ENCODE measurements around the gene SETBP1.

The SETBP1 gene

GRCh38 chr18:44731530-44732237 lies 51.0 kb downstream of the SETBP1 start:
- DNase-seq (ENCODE audit: low spot score) = no peak

GRCh38 chr18:44732238-44732563 lies 51.5 kb downstream of the SETBP1 start:
- no peak for DNase-seq (ENCODE audit: low spot score)

- DNase-seq (ENCODE audit: low spot score) = no peak
Measured at GRCh38 chr18:44732599-44732998, 51.9 kb downstream of the SETBP1 start.

- peak; percentile 64 for DNase-seq (ENCODE audit: low spot score)
Measured at GRCh38 chr18:44733069-44733753, 52.5 kb downstream of the SETBP1 start.

DNA sequence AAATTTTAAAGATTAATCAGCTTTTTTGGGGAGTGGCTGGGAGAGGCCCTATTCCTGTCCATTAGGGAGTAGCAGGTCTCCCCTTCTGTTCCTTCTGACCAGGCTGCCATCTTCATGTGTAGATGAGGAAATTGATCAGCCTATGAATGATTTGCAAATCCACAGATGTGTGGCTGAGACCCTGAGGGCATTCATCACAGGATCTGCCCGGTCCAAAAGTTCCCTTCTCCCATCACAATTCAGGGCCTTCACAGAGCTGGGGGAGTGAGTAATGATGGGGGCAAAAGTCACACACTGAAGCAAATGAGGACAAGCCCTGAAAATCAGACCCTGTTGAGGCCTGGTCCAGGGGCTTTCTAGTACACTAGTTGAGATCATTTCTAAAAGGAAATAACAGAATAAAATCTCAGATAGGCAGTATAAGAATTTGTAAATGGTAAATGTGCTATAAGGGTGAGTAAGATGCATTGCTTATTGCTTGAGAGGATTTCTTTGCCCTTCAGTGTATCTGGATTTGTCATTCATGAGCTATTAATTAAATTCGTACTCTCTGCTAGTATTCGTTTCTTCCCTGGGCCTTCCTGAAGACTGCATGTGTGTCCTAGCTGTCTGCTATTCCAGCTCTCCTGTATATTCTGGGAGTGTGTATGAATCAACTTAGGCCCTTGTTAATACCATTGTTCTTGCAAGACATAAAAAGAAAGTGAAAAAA lies 53.2 kb downstream of the SETBP1 start:
- no peak for DNase-seq (ENCODE audit: low spot score)

DNA sequence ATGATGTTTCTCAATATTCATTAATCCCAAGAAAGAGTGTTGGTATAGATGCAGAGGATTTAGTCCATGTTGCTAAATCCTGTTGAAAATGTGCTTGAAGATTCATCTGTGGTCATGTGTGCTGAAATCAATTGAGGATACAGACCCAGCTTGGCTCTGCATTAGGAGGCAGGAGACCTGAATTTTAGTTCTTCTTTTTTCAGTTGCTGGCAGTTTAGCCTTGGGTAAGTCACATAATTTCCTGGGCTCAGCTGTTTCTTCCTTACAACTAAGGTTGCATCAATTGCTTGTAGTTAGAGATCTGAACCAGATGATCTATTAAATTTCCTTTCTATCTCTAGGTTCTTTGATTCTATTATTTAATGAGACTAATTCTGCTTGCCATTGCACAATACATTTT lies 54.4 kb downstream of the SETBP1 start:
- no peak for DNase-seq (ENCODE audit: low spot score)

DNA sequence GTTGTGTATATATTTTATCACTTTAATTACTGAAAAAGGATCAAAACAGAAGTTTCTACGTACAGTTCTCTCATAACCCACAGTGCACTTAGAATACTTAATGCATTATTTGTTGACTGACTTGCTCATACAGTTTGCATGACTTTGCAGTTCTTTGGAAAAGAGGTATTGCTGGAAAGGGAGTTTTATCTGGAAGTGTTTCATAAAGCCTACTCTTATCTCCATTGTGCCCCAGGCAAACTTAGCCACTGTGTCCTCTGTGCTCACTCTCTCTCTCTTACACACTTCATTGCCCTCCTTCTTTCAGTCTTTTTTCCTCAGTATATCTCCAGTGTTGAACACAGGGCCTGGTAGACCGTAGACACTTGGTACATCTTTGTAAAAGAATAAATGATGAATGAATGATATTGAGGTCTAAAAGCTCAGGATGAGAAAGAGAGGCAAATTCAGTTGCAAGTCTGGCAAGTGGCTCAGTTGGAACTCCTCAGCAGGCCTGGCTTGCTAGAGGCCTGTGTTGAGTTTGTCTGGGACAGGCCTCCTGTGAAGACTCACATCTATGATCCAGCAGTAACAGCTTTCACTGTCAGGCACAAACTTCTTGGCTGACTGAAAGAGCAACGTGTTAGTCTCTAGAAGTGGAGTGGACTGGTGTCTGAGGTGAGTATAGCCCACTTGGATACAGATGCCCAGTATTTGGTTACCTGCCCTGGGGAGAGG lies 56.1 kb downstream of the SETBP1 start:
- no peak for DNase-seq (ENCODE audit: low spot score)

GRCh38 chr18:44737623-44738022 lies 56.9 kb downstream of the SETBP1 start:
- no peak for DNase-seq (ENCODE audit: low spot score)

DNA sequence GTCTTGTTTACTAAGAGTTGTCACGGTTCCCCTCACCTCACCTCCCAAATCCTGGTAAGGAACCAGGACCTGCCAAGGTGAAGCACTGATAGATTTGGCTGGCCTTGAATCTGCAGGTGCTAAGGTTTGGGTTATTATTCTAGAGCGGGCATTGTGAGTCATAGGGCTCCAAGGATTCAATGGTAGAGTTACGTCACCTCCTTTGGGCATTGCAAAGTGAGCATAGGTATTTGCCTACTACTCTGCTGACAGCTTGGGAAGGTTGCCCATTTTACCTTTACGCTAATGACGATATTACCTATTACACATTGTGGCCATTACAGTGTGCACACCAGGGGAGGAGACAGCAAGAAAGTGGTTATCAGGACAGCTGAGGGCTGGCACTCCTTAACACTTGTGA lies 59.3 kb downstream of the SETBP1 start:
- no peak for DNase-seq (ENCODE audit: low spot score)

DNA sequence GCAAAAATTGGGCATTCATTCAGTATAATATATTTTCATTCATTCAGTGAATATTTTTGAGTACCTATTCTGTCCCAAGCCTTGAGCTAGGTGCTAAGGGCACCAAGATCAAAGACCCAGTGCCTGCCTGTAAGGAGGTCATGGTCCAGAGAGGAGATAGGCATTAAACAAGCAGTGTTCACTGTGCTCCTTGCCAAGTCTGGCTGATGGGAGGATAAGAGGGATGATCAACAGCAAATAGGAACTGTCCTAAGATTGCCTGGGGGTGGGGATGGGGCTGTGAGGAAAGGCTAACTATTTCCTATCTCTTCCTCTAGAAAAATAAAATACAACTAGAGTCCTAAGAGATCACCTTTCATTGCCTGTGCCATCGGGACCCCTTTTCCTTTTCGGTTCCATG lies 60.4 kb downstream of the SETBP1 start:
- no peak for DNase-seq (ENCODE audit: low spot score)

- no peak for DNase-seq (ENCODE audit: low spot score)
Measured at GRCh38 chr18:44741511-44741910, 60.8 kb downstream of the SETBP1 start.

DNA sequence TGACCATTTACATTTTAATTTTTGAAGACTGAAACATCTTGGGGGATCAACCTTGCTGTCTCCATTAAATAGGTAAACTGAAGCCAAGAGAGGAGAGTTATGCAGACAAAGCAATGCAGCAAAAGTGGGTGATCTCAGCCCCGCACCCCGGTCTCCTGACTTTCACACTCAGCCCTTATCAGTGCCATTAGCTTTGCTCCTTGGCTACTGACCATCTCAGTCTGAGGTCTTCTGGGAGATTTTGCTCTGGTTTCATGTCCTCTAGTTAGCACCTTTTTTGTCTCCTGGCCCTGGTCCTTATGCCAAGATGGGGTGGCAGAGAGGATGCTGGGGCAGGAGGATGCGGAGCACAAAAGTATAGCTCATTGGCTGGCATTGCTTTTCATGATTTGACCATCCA lies 61.4 kb downstream of the SETBP1 start:
- DNase-seq (ENCODE audit: low spot score) = no peak

DNA sequence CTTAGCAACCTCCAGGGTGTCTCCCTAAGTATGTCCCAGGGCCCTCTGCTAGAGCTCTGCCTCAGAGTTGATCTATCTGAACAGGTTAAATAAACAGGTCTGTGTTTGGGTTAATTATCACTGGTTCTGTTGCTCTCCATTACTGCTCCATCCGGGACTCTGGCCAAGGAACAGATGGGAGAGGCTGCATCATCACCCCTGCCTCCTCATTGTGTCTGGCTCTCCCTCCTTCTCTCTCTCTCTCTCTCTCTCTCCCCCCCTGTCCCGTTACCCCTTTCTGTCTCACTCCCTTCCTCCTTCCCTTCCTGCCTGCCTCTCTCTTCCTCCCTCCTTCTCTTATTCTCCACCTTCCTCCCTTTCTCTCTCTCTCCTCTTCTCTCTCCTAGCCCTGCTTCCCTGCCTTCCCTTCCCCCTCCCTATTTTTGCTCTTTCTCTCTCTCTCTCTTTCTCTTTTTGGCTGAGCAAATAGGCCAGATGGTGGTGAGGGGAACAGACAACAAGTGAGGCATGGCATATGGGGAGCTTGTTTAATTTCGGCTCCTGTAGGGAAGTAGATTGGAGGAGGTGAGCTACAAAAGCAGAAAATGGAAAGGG lies 62.1 kb downstream of the SETBP1 start:
- peak; percentile 83 for DNase-seq (ENCODE audit: low spot score)

GRCh38 chr18:44743631-44744030 lies 62.9 kb downstream of the SETBP1 start:
- no peak for DNase-seq (ENCODE audit: low spot score)

GRCh38 chr18:44744161-44745121 lies 63.8 kb downstream of the SETBP1 start:
- peak; percentile 47 for DNase-seq (ENCODE audit: low spot score)

- DNase-seq (ENCODE audit: low spot score) = no peak
Measured at GRCh38 chr18:44747157-44747556, 66.5 kb downstream of the SETBP1 start.

DNA sequence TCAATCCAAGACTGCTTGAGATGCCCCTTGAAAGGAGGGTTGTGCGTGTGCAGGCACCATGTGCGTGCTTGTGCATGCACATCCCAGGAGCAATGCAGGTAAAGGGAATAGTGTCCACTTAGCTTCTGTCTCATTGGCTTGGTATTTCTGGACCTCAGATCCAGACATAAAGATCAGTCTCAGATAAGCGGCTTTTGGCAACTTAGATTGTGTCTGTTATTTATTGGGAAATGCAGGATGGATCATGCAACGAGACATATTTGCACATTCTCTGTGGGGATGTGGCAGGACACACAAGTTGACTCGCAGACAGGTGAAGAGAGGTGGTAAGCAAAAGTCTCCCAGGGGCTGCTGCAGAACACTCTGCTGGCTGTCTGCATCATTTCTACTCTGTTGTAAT lies 67.9 kb downstream of the SETBP1 start:
- no peak for DNase-seq (ENCODE audit: low spot score)

GRCh38 chr18:44750774-44751173 lies 70.1 kb downstream of the SETBP1 start:
- no peak for DNase-seq (ENCODE audit: low spot score)

DNA sequence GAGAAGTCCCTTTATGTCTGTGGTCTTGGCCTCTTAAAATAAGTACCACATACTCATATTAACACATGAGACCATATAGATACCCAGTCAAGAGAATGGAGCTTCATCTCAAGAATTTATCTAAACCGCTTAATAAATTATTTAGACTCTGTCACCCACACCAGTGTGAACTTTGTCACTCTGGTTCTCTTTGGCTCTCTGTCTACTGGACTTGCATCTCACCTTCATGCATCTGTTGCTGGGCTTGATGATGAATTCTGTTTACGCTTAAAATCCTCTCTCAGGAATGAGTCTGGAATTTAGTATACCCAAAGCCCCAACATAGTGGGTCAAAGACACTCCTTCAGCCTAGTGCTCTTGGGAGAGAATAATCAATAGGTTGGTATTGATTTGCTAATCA lies 73.9 kb downstream of the SETBP1 start:
- DNase-seq (ENCODE audit: low spot score) = no peak

GRCh38 chr18:44758861-44759631 lies 78.4 kb downstream of the SETBP1 start:
- peak; percentile 78 for DNase-seq (ENCODE audit: low spot score)

Data from pons (tissue), 1 donor.